ENCODE data around the gene NEK7. TPM values are rescaled to one million over a fixed set of nuclear protein-coding genes. Genes with fewer than 3 reads are reported as not detected.
"Not testable (repeated sequence)": the region's sequence is repeated elsewhere in the genome, so short reads cannot be mapped to it uniquely, and the experiment has no call there.

Gene NEK7
- total RNA-seq, 1 donor from 2014 or later = 40.3 TPM

DNA sequence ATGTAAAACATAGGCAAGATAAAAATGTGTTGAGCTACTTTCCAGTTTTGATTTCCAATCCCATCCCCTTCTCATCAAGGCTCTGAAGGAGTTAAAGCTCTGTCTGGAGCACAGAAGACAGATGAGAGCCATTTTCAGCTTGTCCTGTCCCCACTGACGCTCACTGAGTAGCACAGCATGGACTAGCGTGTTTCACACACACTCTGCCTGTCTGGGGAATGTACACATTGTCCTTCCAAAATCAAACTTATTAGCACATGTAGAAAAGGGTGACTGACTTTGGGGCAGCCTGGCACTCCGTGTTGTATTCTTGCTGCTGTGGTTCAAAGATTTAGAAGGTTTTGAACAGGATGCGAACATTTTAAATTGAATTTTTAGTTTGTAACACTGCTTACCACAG lies 139.2 kb downstream of the NEK7 start:
- no peak for DNase-seq (ENCODE audit: low read depth)
- FAIRE-seq = no peak
- Histone ChIP-seq H3K27me3 (ENCODE audit: control insufficient read depth, insufficient read depth, low read length) (no peaks in the 10 kb centered on the region), H3K36me3 (ENCODE audit: control insufficient read depth, insufficient read depth, low read length) (peaks cover 1% of the 10 kb centered on the region), H3K4me3 (ENCODE audit: low read depth, low read length) (no peak overlapping the region)
- TF ChIP-seq, protein P1, sequence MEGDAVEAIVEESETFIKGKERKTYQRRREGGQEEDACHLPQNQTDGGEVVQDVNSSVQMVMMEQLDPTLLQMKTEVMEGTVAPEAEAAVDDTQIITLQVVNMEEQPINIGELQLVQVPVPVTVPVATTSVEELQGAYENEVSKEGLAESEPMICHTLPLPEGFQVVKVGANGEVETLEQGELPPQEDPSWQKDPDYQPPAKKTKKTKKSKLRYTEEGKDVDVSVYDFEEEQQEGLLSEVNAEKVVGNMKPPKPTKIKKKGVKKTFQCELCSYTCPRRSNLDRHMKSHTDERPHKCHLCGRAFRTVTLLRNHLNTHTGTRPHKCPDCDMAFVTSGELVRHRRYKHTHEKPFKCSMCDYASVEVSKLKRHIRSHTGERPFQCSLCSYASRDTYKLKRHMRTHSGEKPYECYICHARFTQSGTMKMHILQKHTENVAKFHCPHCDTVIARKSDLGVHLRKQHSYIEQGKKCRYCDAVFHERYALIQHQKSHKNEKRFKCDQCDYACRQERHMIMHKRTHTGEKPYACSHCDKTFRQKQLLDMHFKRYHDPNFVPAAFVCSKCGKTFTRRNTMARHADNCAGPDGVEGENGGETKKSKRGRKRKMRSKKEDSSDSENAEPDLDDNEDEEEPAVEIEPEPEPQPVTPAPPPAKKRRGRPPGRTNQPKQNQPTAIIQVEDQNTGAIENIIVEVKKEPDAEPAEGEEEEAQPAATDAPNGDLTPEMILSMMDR (IDR thresholded peaks at IDR 0.05; ENCODE audit: insufficient read depth, low read length, severe bottlenecking) = no peak

GRCh38 chr1:198297281-198297680 lies 140.5 kb downstream of the NEK7 start:
- no peak overlapping the region for H3K4me3 ChIP-seq (ENCODE audit: low read depth, low read length)
- no peaks in the 10 kb centered on the region for H3K27me3 ChIP-seq (ENCODE audit: control insufficient read depth, insufficient read depth, low read length)
- FAIRE-seq (no peak), DNase-seq (ENCODE audit: low read depth) (no peak)
- H3K36me3 ChIP-seq (ENCODE audit: control insufficient read depth, insufficient read depth, low read length) = peaks cover 1% of the 10 kb centered on the region
- TF ChIP-seq, protein P1 (IDR thresholded peaks at IDR 0.05; ENCODE audit: insufficient read depth, low read length, severe bottlenecking) = no peak

GRCh38 chr1:198298640-198299039 lies 141.8 kb downstream of the NEK7 start:
- Histone ChIP-seq H3K27me3 (ENCODE audit: control insufficient read depth, insufficient read depth, low read length) (no peaks in the 10 kb centered on the region), H3K36me3 (ENCODE audit: control insufficient read depth, insufficient read depth, low read length) (peaks cover 1% of the 10 kb centered on the region), H3K4me3 (ENCODE audit: low read depth, low read length) (no peak overlapping the region)
- TF ChIP-seq, protein P1 (IDR thresholded peaks at IDR 0.05; ENCODE audit: insufficient read depth, low read length, severe bottlenecking) = no peak
- no peak for FAIRE-seq
- no peak for DNase-seq (ENCODE audit: low read depth)

DNA sequence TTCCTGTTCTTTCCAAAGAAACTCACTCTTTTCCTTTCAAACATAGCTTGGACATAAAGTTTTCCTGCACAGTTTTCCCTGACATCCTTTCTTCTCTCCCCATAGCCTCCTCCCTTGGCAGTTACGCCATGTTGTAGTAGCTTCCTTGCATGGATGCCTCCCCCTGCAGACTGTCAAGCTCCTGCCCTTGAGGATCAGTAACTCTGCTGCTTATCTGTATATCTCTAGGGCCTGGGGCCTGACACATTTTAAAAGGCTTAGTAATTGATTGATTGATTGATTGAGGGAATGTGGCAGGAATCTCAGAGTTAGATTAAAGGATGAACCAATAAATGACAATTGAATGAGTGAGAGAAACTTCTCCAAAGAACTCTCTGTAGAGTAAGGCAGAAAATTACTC lies 143.7 kb downstream of the NEK7 start:
- FAIRE-seq (no peak), DNase-seq (ENCODE audit: low read depth) (no peak)
- TF ChIP-seq, protein P1 (IDR thresholded peaks at IDR 0.05; ENCODE audit: insufficient read depth, low read length, severe bottlenecking) = no peak
- H3K4me3 ChIP-seq (ENCODE audit: low read depth, low read length) = no peak overlapping the region
- H3K36me3 ChIP-seq (ENCODE audit: control insufficient read depth, insufficient read depth, low read length) = peaks cover 1% of the 10 kb centered on the region
- H3K27me3 ChIP-seq (ENCODE audit: control insufficient read depth, insufficient read depth, low read length) = no peaks in the 10 kb centered on the region

DNA sequence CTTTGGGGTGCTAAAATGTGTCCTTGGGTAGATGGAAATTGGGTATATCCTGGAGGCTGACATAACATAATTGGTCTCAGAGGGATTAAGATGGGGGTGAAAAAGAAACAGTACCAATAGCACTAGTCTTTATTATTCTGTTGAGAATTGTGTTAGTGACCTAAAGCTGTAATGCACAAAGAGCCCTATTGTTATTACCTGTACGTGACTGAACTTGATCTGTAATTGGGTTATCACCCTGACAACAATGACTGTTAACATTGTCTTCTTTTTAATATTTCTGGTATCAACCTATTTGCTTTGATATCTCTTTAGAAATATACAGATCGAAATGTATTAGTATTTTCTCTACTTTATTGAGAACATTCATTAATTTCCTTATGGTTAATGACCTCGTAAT lies 147.6 kb downstream of the NEK7 start:
- DNase-seq (ENCODE audit: low read depth) = peak; percentile 13
- Histone ChIP-seq H3K27me3 (ENCODE audit: control insufficient read depth, insufficient read depth, low read length) (no peaks in the 10 kb centered on the region), H3K36me3 (ENCODE audit: control insufficient read depth, insufficient read depth, low read length) (peaks cover 1% of the 10 kb centered on the region), H3K4me3 (ENCODE audit: low read depth, low read length) (no peak overlapping the region)
- TF ChIP-seq, protein P1 (IDR thresholded peaks at IDR 0.05; ENCODE audit: insufficient read depth, low read length, severe bottlenecking) = no peak
- no peak for FAIRE-seq

DNA sequence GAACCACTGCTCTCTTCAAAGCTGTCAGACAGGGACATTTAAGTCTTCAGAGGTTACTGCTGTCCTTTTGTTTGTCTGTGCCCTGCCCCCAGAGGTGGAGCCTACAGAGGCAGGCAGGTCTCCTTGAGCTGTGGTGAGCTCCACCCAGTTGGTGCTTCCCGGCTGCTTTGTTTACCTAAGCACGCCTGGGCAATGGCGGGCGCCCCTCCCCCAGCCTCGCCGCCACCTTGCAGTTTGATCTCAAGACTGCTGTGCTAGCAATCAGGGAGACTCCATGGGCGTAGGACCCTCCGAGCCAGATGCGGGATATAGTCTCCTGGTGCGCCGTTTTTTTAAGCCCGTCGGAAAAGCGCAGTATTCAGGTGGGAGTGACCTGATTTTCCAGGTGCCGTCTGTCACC lies 158.0 kb downstream of the NEK7 start:
- DNase-seq (ENCODE audit: low read depth); FAIRE-seq; H3K36me3 ChIP-seq (ENCODE audit: control insufficient read depth, insufficient read depth, low read length); H3K27me3 ChIP-seq (ENCODE audit: control insufficient read depth, insufficient read depth, low read length); H3K4me3 ChIP-seq (ENCODE audit: low read depth, low read length): not testable (repeated sequence)

DNA sequence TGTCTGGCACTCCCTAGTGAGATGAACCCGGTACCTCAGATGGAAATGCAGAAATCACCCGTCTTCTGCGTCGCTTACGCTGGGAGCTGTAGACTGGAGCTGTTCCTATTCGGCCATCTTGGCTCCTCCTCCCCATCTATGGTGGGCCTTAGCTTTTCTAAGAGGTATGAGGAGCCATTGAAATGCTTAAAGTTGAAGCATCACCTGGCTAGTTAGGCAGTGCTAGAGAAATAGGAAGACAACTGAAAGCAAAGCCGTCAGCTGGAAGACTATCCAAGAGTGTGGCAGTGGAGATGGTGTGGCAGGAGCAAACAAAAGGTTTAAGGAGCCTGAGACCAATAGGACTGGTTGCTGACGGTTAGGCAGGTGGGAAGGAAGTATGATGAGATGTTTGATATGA lies 158.5 kb downstream of the NEK7 start:
- not testable (repeated sequence) for H3K4me3 ChIP-seq (ENCODE audit: low read depth, low read length); H3K27me3 ChIP-seq (ENCODE audit: control insufficient read depth, insufficient read depth, low read length); H3K36me3 ChIP-seq (ENCODE audit: control insufficient read depth, insufficient read depth, low read length); DNase-seq (ENCODE audit: low read depth); FAIRE-seq
